T47D (cell line): ENCODE measurements around the gene TLR9.

Source experiments
- DNase-seq, 2 experiments: peaks; one replicate each; pipeline versions ENCODE4 v3.0.0 to v3.0.0-alpha.2; 2011 to 2012; ENCODE audit warnings: low read depth in 1 of 2, low spot score in 1 of 2
- JUND ChIP-seq: IDR thresholded peaks from 2 replicates; pipeline ENCODE4 v1.6.1; 2012; ENCODE audit warnings: low read depth
- in situ Hi-C: cut with HindIII; loops from 2 replicates; pipeline ENCODE4 v1.10.0; 2016; ENCODE audit warnings: low sequenced_read_pairs, low pct_unique_long_range_greater_than_20kb

Gene TLR9

DNA sequence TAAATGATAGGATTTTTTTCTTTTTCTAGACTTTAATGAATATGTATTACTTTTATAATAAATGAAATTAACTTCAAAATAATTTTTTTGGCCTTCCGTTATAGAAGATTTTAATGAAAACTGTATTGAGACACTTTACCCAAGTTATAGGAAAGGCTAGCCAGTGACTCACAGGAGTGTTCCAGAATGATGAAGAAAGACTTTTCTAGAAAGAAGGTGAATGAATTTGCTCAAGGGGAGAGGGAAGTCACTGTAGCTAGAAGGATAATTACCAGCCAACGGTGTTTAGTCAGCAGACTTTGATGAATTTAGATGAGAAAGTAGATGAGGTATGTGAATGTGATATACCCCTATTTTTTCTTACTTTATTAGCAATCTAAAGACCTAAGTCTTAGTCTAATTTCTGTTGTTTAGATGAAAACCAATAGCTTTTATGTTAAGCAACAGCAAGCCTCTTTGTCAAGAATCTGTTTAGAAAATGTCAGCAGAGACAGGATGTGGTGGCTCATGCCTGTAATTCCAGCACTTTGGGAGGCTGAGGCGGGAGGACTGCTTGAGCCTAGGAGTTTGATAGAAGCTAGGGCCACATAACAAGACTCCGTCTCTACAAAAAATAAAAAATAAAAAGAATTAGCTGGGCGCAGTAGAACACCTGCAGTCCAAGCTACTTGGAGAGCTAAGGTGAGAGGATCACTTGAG lies 24.3 kb downstream of the TLR9 start:
- in situ Hi-C loops, result no loop called here
- TF ChIP-seq JUND, result no peak
- DNase-seq, result no peak

DNA sequence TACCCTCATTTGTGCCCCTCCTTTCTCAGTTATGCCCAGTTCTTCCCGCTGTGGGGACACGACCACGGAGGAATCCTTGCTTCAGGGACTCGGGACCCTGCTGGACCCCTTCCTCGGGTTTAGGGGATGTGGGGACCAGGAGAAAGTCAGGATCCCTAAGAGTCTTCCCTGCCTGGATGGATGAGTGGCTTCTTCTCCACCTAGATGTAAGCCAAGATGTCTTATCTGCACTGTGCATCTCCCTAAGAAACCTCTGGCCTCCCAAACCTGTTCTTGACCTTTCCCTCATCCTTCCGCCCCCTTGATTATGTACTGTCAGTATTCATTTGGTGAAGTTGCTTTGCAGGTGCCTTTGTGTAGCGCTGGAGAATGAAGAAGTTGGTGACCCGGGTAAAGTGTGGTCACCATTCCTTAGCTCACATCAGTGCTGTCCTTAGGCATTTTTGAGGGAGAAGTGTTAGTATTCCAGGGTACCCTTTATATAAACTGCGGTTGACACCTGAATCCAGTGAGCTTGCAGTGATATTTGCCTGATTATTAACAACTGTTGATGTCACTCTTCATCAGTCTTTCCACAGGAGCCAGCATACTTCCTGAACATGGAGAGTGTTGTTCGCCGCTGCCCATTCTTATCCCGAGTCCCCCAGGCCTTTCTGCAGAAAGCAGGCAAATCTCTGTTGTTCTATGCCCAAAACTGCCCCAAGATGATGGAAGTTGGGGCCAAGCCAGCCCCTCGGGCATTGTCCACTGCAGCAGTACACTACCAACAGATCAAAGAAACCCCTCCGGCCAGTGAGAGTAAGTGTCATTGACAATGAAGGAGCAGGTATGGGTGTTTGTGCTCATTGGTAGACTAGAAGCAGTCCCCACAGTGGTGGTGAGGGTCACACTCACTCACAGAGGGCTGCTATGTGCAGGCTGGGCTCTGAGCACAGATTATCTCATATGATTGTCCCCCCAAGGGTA lies 26.5 kb downstream of the TLR9 start:
- in situ Hi-C loops, result no loop called here
- no peak for TF ChIP-seq JUND
- no peak for DNase-seq

DNA sequence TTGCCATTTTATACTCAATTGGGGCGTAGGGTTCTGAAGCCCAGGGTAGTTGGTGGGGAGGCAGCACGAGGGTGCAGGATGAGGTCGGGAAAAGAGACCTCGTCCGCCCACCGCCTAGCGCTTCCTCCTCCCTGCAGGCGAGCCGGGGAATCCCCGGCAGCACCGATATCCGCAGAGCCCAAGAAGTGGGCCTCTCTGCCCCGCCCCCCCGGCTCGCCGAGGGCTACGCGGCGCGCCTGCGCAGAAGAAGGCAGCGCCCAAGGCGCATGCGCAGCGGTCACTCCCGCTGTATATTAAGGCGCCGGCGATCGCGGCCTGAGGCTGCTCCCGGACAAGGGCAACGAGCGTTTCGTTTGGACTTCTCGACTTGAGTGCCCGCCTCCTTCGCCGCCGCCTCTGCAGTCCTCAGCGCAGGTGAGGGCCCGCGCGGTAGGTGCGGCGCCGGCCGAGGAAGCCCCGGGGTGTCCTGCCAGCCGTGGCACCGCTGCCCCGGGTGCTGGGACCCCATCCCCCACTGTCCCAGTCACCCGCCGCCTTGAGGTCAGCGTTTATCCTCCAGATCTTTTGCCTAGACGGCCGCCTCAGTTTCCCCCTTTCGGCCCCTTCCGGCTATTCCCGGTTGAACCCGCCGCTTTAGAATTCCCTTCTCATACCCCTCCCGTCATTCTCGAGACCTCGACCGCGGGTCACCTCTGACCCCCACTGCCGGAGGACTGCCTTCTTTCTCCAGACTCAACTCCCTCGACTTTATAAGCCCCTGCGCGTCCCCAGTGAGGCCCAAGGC lies 27.4 kb downstream of the TLR9 start, which contains the start of gene ALAS1:
TSS of gene ALAS1 (plus strand) at position 319 of the 784 bp plus-strand sequence. CDS start 1,082 bp downstream, outside the sequence.
- in situ Hi-C loops, result no loop called here
- TF ChIP-seq JUND, result no peak
- peak; percentile 76 to 88 for DNase-seq

DNA sequence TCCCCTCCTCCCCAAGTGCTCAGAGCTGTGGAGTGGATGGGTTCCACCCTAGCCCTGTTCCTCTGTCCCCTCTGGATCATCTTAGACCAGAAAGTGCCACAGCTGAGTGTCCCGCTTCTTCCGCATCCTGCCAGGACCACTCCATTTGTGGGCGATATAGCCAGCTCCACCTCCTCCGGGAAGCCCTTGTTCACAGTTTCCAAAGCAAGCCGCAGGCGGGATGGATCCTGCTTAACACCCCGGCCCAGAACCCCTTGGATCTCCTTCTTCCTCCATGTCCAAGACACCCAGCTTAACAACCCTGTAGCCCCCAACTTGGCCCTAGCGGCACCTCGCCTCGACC lies 28.0 kb downstream of the TLR9 start:
- in situ Hi-C loops, result no loop called here
- TF ChIP-seq JUND, result no peak
- no peak for DNase-seq

DNA sequence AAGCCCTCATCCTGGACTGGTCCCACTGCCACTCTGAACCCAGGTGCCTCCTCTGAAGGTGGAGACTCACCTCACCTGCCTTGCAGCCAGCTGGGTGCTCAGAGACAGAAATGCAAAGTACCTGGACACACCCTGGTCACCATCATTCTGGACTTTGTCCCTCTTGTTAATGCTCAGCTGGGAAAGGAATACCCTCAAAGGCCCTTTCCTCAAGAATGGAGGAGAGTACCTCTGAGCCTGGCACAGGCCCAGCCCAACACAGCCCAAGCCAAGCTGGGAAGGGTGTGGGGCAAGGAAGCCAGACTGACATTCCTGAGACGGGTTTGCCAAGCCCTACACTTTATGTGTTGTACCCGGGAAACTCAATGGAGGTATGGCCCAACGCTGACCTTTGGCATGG lies 28.5 kb downstream of the TLR9 start:
- TF ChIP-seq JUND, result no peak
- DNase-seq, result no peak
- in situ Hi-C loops, result no loop called here

DNA sequence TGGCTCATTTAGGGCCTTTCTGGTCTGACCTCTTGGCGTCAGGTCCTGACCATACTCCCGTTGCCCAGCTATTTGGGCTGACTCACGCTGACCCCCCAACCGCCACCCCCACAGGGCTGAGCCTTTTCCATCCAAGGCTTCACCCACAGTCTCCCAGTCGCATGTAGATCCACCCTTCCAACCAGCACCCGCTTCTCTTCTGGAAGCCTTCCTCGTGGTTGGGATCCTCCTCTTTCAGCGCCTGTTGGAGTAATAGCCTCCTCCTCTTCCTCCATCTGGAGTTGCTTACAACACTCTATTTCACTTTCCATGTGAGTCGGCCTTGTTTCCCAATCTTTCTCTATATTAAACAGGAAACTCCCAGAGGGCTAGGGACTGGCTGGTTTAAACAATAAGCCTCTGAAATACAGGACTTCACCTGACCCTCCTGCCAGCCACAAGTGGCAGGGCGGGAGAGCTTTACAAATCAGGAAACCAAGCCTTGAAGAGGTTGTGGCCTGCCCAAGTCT lies 29.6 kb downstream of the TLR9 start:
- no peak for TF ChIP-seq JUND
- in situ Hi-C loops, result no loop called here
- DNase-seq, result no peak

DNA sequence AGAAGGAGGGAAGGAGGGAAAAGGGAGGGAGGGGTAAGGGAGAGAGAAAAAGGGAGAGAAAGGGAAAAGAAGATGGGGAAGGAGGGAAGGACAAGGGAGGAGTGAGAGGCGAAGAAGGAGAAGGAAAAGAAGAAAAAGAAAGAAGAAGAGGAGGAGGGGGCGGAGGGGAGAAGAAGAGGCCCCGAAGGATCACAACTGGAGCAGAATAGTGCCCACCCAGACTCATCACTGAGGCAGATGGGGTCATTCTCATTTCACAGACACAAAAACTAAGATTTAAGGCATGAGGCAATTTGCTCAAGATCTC lies 30.2 kb downstream of the TLR9 start:
- TF ChIP-seq JUND, result no peak
- no peak for DNase-seq
- in situ Hi-C loops, result no loop called here

DNA sequence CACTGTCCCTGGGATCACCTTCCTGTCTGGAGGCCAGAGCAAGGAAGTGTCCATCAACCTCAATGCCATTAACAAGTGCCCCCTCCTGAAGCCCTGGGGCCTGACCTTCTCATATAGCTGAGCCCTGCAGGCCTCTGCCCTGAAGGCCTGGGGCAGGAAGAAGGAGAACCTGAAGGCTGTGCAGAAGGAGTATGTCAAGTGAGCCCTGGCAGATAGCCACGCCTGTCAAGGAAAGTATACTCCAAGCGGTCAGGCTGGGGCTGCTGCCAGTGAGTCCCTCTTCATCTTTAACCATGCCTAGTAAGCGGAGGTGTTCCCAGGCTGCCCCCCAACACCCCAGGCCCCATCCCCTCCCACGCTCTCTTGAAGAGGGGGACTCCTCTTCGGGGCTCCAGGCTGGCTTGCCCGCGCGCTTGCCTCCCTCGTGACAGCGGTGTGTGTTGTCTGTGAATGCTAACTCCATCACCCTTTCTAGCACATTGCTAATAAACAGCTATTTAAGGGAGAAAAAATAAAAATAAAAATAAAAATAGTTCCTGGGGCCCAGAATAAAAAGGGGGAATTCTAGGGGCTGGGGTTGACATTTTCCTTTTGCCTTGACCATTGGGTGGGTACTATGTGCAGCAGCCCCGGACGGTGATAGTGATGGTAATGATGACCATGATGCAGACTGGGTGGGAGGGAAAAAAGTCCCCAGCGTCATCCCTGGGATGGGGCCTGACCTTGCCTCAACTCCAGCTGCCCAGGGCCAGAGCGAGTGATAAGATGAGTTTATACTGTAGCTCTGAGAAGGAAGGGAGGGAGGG lies 30.8 kb downstream of the TLR9 start:
- in situ Hi-C loops, result no loop called here
- no peak for DNase-seq
- TF ChIP-seq JUND, result no peak

DNA sequence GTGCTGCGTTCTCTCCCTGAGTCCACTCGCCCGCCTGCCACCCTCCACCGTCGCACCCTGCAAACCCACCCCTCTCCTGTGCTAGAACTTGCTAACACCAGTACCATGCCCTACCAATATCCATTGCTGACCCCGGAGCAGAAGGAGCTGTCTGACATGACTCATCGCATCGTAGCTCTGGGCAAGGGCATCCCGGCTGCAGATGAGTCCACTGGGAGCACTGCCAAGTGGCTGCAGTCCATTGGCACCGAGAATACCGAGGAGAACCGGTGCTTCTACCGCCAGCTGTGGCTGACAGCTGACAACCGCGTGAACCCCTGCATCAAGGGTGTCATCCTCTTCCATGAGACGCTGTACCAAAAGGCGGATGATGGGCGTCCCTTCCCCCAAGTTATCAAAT lies 32.4 kb downstream of the TLR9 start:
- in situ Hi-C loops, result no loop called here
- DNase-seq, result no peak
- TF ChIP-seq JUND, result no peak

DNA sequence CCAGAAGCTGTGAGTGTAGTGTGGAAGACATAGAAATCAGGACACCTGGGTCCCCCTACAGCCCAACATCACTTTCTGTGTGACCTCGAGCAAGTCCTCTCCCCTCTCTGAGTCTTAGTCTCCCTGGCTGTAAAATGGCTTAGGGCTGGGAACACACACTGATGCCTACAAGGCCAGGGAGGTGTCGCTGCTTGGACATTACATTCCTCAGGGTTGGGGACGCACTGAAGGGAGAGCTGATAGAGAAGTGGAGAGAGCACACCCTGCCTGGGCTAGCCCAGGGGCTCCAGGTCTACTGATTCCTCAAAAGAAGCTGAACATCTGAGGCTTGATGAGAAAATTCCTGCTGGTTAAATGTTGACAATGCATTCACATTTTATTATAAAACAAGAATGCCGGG lies 33.8 kb downstream of the TLR9 start:
- DNase-seq, result no peak
- TF ChIP-seq JUND, result no peak
- in situ Hi-C loops, result no loop called here

DNA sequence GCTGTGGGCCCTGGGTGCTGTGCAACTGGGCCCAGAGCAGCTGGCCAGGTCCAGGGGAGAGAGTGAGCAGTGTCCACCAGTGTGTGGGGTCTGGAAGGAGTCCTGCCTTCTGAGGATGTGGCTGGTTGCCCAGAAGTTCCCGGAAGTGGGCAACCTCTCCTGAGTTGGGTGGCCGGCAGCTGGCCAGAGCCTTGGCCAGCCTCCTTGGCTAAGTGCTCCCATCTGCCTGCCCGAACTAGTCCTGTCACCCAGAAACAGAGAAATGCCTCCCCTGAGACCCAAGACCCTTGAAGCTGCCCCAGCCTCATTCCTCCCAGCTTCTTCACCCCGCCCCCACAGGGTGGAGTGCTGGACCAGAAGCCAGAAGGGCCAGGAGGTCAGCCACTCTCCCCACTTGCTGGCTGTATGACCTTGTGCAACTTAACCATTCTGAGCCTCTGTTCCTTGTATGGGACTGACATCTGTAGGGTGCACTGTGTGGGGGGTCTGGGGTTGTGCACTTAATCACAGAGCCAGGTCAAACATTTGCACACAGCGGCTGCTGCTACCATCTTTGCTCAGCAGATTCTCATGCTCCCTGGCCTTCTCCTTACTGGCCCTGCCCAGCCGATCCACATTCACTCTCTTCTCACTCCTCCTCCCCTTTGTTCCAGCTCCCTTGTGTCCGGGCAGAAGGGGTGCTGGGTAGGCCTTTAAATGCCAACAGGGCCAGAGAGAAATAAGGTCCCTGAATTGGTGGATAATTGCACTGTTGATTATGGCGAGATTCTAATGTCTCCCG lies 35.0 kb downstream of the TLR9 start:
- no peak for DNase-seq
- no peak for TF ChIP-seq JUND
- in situ Hi-C loops, result no loop called here
